HepG2 (cell line): Measurements from ENCODE around the gene WDR82. TPM values are rescaled to one million over a fixed set of nuclear protein-coding genes. Genes with fewer than 3 reads are reported as not detected.

Experiments used
- ARNTL ChIP-seq: sonication (generic); formaldehyde crosslinking; IDR thresholded peaks from 2 replicates; pipeline ENCODE4 v1.4.0; 2020; ENCODE audit warnings: mild to moderate bottlenecking, missing genetic modification reagents
- ASH2L ChIP-seq: fragments of 300-600, 200-600 bp; sonication (generic); IDR thresholded peaks from 2 replicates; pipeline ENCODE4 v1.7.0; 2017; ENCODE audit warnings: low read depth, mild to moderate bottlenecking, moderate library complexity, mixed read lengths, low read length; ENCODE audit not compliant: insufficient read length
- BRCA1 ChIP-seq: sonication (generic); formaldehyde crosslinking; IDR thresholded peaks from 2 replicates; pipeline ENCODE4 v1.4.0; 2020; ENCODE audit warnings: missing genetic modification reagents
- CCAR2 ChIP-seq: fragments of 200-400 bp; formaldehyde crosslinking; optimal IDR thresholded peaks from 2 replicates; pipeline ENCODE3; 2018; ENCODE audit warnings: low read depth, mild to moderate bottlenecking, low read length, moderate library complexity
- EHMT2 ChIP-seq: fragments of 200-600 bp; sonication (generic); IDR thresholded peaks from 2 replicates; pipeline ENCODE4 v1.7.0; 2017; ENCODE audit warnings: antibody characterized with exemption, low read depth, low read length, borderline replicate concordance
- FOXC1 ChIP-seq: sonication (generic); formaldehyde crosslinking; IDR thresholded peaks from 2 replicates; pipeline ENCODE4 v1.8.0; 2022; ENCODE audit warnings: mild to moderate bottlenecking, missing genetic modification reagents, borderline replicate concordance
- GABPA ChIP-seq, 2 experiments: IDR thresholded peaks; 2 replicates each; pipeline ENCODE4 v1.6.1; 2011 to 2016; ENCODE audit warnings: low read depth in 2 of 2, low read length in 1 of 2, missing biosample characterization in 1 of 2, missing genetic modification characterization in 1 of 2
- GLMP ChIP-seq: sonication (generic); formaldehyde crosslinking; IDR thresholded peaks from 2 replicates; pipeline ENCODE4 v1.9.0; 2021; ENCODE audit warnings: missing genetic modification reagents, mild to moderate bottlenecking, borderline replicate concordance
- HOMEZ ChIP-seq: IDR thresholded peaks from 2 replicates; pipeline ENCODE4 v1.6.1; 2016; ENCODE audit warnings: low read depth
- JUND ChIP-seq: sonication (generic); formaldehyde crosslinking; IDR thresholded peaks from 2 replicates; pipeline ENCODE4 v1.8.0; 2022; ENCODE audit warnings: mild to moderate bottlenecking, missing genetic modification reagents
- KLF13 ChIP-seq: sonication (generic); formaldehyde crosslinking; IDR thresholded peaks from 2 replicates; pipeline ENCODE4 v1.4.0; 2020; ENCODE audit warnings: mild to moderate bottlenecking, missing genetic modification reagents
- MBNL3 ChIP-seq: fragments of 250-450 bp; sonication (Bioruptor Pico); conservative IDR thresholded peaks from 2 replicates; pipeline ENCODE4 v1.8.0; 2022; ENCODE audit warnings: mild to moderate bottlenecking, inconsistent platforms
- MED1 ChIP-seq: sonication (generic); formaldehyde crosslinking; IDR thresholded peaks from 2 replicates; pipeline ENCODE4 v1.4.0; 2020; ENCODE audit warnings: missing genetic modification reagents
- NR2F1 ChIP-seq, 2 experiments: fragments of 450-650 bp in 1 of 2; formaldehyde crosslinking in 1 of 2; IDR thresholded peaks; 2 replicates each; pipeline versions ENCODE4 v1.5.0 to v1.6.1; 2016 to 2020; ENCODE audit warnings: mild to moderate bottlenecking in 1 of 2, missing compliant biosample characterization in 1 of 2, missing genetic modification reagents in 1 of 2, moderate library complexity in 1 of 2
- NR3C1 ChIP-seq: sonication (generic); formaldehyde crosslinking; IDR thresholded peaks from 2 replicates; pipeline ENCODE4 v1.4.0; 2020; ENCODE audit warnings: missing genetic modification reagents
- TBX3 ChIP-seq: fragments of 450-650 bp; IDR thresholded peaks from 2 replicates; pipeline ENCODE4 v1.6.1; 2017; ENCODE audit warnings: antibody characterized with exemption, mild to moderate bottlenecking, inconsistent platforms, borderline replicate concordance
- ZNF33A ChIP-seq: sonication (generic); formaldehyde crosslinking; IDR thresholded peaks from 2 replicates; pipeline ENCODE4 v1.5.1; 2020; ENCODE audit warnings: missing genetic modification reagents, mild to moderate bottlenecking, moderate library complexity, borderline replicate concordance
- ZNF549 ChIP-seq: sonication (generic); formaldehyde crosslinking; IDR thresholded peaks from 2 replicates; pipeline ENCODE4 v1.5.0; 2020; ENCODE audit warnings: missing genetic modification reagents
- ZNF598 ChIP-seq: sonication (generic); formaldehyde crosslinking; IDR thresholded peaks from 2 replicates; pipeline ENCODE4 v1.5.1; 2020; ENCODE audit warnings: mild to moderate bottlenecking, missing genetic modification reagents, borderline replicate concordance
- polyA plus RNA-seq, 8 experiments: library from polyadenylated mRNA; depleted of rRNA in 3 of 8; stranded (reverse) in 7 of 8; unstranded in 1 of 8; fragments of >200 nt; fragmentation: Illumina TruSeq in 4 of 8; extraction: Trizol in 4 of 8; gene quantifications; 2 replicates each; pipeline versions ENCODE4 v1.2.1 to v1.2.3, GENCODE V29; 2011 to 2016; ENCODE audit warnings: low read depth in 4 of 8, missing spikeins in 1 of 8, mixed read lengths in 1 of 8; ENCODE audit not compliant: insufficient read depth in 1 of 8
- total RNA-seq, 5 experiments: library from RNA; depleted of rRNA; stranded (reverse); fragments of >200 nt; fragmentation: Illumina TruSeq; extraction: Trizol; gene quantifications; 2 replicates each; pipeline ENCODE4 v1.2.3, GENCODE V29; 2016; ENCODE audit warnings: low read depth in 1 of 5
- TF ChIP-seq, protein P1 (sequence below): IDR thresholded peaks from 2 replicates; pipeline ENCODE4 v1.6.1; 2018; ENCODE audit warnings: missing genetic modification reagents
- TF ChIP-seq, protein P2 (sequence below): IDR thresholded peaks from 2 replicates; pipeline ENCODE4 v1.4.0; 2020; ENCODE audit warnings: mild to moderate bottlenecking, missing genetic modification reagents

The WDR82 gene
- total and polyA plus RNA-seq, 2 of the 13 experiments (the other 11 are each of a cell fraction or from before 2014, with no cell fraction given), result 39.1 to 59.5 TPM

DNA sequence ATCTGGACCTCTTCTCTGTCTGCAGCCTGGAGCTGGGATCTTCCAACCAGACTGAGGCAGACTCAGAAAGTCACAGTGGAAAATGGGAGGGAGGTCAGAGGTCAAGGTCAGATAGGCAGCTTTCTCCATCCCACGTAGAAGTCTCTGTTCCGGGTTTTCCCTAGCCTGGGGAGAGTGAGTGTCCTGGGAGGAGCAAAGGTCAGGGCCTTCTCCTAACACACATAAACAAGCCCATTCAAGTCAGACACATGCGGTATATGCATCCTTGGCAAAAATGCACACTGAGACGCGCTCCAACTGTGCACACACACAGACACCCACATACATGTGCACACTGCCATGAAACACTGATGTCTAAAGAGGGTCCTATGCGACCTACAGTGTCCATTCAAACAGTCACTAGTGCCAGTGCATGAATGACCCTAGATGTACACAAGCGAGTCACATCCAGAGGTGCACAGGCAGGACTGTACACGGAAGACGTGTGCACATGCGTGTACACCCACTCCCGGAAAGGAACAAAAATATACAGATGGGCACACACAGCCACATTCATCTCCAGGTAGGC is 40.2 kb downstream of the WDR82 start (continued):
- peak; percentile 16; the same call in 1 of the 2 replicates for TF ChIP-seq JUND (CRISPR knock-in tag)
- TF ChIP-seq, protein P1, sequence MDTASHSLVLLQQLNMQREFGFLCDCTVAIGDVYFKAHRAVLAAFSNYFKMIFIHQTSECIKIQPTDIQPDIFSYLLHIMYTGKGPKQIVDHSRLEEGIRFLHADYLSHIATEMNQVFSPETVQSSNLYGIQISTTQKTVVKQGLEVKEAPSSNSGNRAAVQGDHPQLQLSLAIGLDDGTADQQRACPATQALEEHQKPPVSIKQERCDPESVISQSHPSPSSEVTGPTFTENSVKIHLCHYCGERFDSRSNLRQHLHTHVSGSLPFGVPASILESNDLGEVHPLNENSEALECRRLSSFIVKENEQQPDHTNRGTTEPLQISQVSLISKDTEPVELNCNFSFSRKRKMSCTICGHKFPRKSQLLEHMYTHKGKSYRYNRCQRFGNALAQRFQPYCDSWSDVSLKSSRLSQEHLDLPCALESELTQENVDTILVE (CRISPR knock-in tag), result peak; percentile 54; the same call in 1 of the 2 replicates
- TF ChIP-seq ARNTL (CRISPR knock-in tag), result no peak
- no peak for TF ChIP-seq BRCA1 (CRISPR knock-in tag)
- no peak for TF ChIP-seq EHMT2
- peak; percentile 99 for TF ChIP-seq NR2F1 (CRISPR knock-in tag; IDR thresholded peaks at IDR 0.05)
- TF ChIP-seq HOMEZ (CRISPR knock-in tag), result peak; percentile 12; the same call in 1 of the 2 replicates
- no peak for TF ChIP-seq GLMP
- TF ChIP-seq TBX3, result no peak
- TF ChIP-seq FOXC1 (CRISPR knock-in tag), result 0 out of 2 replicates have a peak, but pooled peaks have one; percentile 29
- TF ChIP-seq KLF13, result no peak
- peak; percentile 75 for TF ChIP-seq MED1 (CRISPR knock-in tag)
- no peak for TF ChIP-seq ZNF549 (CRISPR knock-in tag)
- TF ChIP-seq ZNF598, result no peak
- TF ChIP-seq ZNF33A (CRISPR knock-in tag), result no peak
- TF ChIP-seq MBNL3, result no peak
- TF ChIP-seq, protein P2, sequence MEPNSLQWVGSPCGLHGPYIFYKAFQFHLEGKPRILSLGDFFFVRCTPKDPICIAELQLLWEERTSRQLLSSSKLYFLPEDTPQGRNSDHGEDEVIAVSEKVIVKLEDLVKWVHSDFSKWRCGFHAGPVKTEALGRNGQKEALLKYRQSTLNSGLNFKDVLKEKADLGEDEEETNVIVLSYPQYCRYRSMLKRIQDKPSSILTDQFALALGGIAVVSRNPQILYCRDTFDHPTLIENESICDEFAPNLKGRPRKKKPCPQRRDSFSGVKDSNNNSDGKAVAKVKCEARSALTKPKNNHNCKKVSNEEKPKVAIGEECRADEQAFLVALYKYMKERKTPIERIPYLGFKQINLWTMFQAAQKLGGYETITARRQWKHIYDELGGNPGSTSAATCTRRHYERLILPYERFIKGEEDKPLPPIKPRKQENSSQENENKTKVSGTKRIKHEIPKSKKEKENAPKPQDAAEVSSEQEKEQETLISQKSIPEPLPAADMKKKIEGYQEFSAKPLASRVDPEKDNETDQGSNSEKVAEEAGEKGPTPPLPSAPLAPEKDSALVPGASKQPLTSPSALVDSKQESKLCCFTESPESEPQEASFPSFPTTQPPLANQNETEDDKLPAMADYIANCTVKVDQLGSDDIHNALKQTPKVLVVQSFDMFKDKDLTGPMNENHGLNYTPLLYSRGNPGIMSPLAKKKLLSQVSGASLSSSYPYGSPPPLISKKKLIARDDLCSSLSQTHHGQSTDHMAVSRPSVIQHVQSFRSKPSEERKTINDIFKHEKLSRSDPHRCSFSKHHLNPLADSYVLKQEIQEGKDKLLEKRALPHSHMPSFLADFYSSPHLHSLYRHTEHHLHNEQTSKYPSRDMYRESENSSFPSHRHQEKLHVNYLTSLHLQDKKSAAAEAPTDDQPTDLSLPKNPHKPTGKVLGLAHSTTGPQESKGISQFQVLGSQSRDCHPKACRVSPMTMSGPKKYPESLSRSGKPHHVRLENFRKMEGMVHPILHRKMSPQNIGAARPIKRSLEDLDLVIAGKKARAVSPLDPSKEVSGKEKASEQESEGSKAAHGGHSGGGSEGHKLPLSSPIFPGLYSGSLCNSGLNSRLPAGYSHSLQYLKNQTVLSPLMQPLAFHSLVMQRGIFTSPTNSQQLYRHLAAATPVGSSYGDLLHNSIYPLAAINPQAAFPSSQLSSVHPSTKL (CRISPR knock-in tag), result peak; percentile 74
- TF ChIP-seq ASH2L, result no peak
- TF ChIP-seq NR3C1 (CRISPR knock-in tag), result no peak
- TF ChIP-seq GABPA (IDR thresholded peaks at IDR 0.05; ENCODE audit: low read depth, low read length), result no peak
- peak; percentile 64 for TF ChIP-seq GABPA (CRISPR knock-in tag; IDR thresholded peaks at IDR 0.05; ENCODE audit: low read depth)
- TF ChIP-seq CCAR2, result no peak
